Nephron progenitor cell (in vitro differentiated cells): ENCODE results near the gene CDK6.

ENCODE experiments used
- DNase-seq: peaks from one replicate; pipeline ENCODE4 v3.0.0; 2021
- H3K27ac Mint-ChIP-seq: 2 replicates; pipeline ENCODE4 v1.8.0; 2021; ENCODE audit warnings: mild to moderate bottlenecking, moderate library complexity, mixed read lengths
- H3K27me3 Mint-ChIP-seq: 2 replicates; pipeline ENCODE4 v1.8.0; 2021; ENCODE audit warnings: mild to moderate bottlenecking, low read depth, mixed read lengths; ENCODE audit not compliant: poor library complexity
- H3K36me3 Mint-ChIP-seq: 2 replicates; pipeline ENCODE4 v1.8.0; 2021; ENCODE audit warnings: low read depth, mixed read lengths
- H3K4me1 Mint-ChIP-seq: 2 replicates; pipeline ENCODE4 v1.8.0; 2021; ENCODE audit warnings: mixed read lengths
- H3K4me3 Mint-ChIP-seq: 2 replicates; pipeline ENCODE4 v1.8.0; 2021; ENCODE audit warnings: mild to moderate bottlenecking, moderate library complexity, mixed read lengths
- H3K9me3 Mint-ChIP-seq: 2 replicates; pipeline ENCODE4 v1.8.0; 2021; ENCODE audit warnings: mild to moderate bottlenecking, moderate library complexity, mixed read lengths
- TF ChIP-seq, protein P1 (sequence below): fragments of 200-600 bp; sonication (generic); IDR thresholded peaks from 2 replicates; pipeline ENCODE4 v1.5.0; 2021; ENCODE audit warnings: antibody characterized with exemption

The CDK6 gene

DNA sequence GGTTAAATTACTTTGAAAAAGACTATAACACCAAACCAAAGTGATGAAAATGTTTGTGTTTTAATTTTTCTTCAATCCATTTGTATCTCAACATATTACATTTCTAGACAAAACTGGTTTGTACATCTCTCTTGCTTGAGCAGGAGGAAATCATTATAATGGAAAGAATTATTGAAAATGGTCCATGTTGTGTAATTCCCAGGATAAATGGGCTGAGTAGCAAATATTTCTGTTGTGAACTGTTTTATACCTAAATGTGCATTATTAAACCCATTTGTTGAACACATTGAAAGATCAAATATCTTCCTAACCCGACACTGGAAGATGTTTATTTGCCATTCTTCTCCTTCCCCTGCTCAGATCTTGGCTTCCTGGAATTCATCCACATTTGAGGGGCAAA is 14.1 kb upstream of the CDK6 start:
- no peak for DNase-seq
- Mint-ChIP-seq H3K27ac (no peak overlapping the region), H3K27me3 (peaks cover 5% of the 10 kb centered on the region), H3K36me3 (no peaks in the 10 kb centered on the region), H3K4me3 (no peak overlapping the region), H3K9me3 (no peaks in the 10 kb centered on the region), H3K4me1 (no peaks in the 10 kb centered on the region)
- TF ChIP-seq, protein P1, sequence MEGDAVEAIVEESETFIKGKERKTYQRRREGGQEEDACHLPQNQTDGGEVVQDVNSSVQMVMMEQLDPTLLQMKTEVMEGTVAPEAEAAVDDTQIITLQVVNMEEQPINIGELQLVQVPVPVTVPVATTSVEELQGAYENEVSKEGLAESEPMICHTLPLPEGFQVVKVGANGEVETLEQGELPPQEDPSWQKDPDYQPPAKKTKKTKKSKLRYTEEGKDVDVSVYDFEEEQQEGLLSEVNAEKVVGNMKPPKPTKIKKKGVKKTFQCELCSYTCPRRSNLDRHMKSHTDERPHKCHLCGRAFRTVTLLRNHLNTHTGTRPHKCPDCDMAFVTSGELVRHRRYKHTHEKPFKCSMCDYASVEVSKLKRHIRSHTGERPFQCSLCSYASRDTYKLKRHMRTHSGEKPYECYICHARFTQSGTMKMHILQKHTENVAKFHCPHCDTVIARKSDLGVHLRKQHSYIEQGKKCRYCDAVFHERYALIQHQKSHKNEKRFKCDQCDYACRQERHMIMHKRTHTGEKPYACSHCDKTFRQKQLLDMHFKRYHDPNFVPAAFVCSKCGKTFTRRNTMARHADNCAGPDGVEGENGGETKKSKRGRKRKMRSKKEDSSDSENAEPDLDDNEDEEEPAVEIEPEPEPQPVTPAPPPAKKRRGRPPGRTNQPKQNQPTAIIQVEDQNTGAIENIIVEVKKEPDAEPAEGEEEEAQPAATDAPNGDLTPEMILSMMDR, result no peak

DNA sequence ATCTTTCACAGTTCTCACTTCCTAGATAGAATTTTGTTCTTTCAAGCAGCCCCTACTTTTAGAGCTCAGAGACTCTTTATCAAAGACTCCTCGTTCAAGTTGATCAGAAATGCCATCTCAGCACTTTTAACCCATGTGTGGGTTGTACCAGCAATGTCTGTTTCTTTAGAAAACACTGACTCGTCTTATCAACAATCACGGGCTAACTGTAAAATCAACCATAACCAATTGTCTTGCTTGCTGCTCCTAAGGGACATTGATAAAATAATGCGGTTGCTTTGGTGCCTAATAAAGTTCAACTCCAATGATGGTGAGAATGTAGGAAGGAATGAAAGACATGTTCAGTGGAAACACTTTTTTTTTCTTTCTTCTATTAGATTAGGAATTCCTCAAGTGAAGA is 12.9 kb upstream of the CDK6 start:
- Mint-ChIP-seq H3K27me3 (peaks cover under 1% of the 10 kb centered on the region), H3K27ac (no peak overlapping the region), H3K4me1 (no peaks in the 10 kb centered on the region), H3K9me3 (no peaks in the 10 kb centered on the region), H3K4me3 (no peak overlapping the region), H3K36me3 (no peaks in the 10 kb centered on the region)
- TF ChIP-seq, protein P1, result no peak
- no peak for DNase-seq

DNA sequence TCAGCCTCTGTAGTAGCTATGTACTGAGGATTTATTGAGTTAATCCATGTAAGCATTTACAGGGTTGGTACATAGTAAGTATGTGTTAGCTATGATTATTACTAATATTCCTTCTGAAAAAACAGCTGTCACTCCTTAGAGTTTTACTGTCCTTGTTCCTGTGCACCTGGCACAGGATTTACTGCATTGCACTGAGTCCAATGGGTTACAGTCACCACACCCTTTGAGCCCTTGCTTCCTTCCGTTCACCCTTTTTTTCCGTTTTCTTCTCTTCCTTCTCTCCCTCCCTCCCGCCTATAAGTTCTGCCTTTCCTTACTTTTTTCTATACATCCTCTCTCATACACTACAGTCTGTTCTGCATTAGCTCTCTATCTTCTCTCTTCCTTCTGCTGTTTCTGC is 12.5 kb upstream of the CDK6 start:
- H3K27ac Mint-ChIP-seq, result no peak overlapping the region
- no peaks in the 10 kb centered on the region for H3K27me3 Mint-ChIP-seq
- H3K4me1 Mint-ChIP-seq, result no peaks in the 10 kb centered on the region
- TF ChIP-seq, protein P1, result no peak
- H3K4me3 Mint-ChIP-seq, result no peak overlapping the region
- H3K36me3 Mint-ChIP-seq, result no peaks in the 10 kb centered on the region
- H3K9me3 Mint-ChIP-seq, result no peaks in the 10 kb centered on the region
- DNase-seq, result no peak

DNA sequence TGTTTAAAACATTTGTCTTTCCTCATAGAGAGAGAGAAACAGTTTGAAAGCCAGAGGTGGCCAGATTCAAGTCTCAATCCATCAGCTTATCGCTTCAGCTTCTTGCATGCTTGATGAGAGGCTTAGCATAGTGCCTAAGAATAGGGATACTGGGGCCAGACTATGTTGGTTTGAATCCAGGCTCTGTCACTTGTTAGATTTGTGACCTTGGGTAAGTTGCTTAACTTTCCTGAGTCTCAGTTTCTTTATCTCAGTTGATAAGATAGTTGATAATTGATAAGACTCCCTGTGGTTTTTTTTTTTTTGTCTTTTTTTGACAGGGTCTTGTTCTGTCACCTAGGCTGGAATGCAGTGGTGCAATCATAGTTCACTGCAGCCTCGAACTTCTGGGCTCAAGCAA is 12.1 kb upstream of the CDK6 start:
- Mint-ChIP-seq H3K27ac (no peak overlapping the region), H3K36me3 (no peaks in the 10 kb centered on the region), H3K4me3 (no peak overlapping the region), H3K4me1 (no peaks in the 10 kb centered on the region), H3K27me3 (peaks cover 2% of the 10 kb centered on the region), H3K9me3 (no peaks in the 10 kb centered on the region)
- DNase-seq, result no peak
- TF ChIP-seq, protein P1, result no peak

DNA sequence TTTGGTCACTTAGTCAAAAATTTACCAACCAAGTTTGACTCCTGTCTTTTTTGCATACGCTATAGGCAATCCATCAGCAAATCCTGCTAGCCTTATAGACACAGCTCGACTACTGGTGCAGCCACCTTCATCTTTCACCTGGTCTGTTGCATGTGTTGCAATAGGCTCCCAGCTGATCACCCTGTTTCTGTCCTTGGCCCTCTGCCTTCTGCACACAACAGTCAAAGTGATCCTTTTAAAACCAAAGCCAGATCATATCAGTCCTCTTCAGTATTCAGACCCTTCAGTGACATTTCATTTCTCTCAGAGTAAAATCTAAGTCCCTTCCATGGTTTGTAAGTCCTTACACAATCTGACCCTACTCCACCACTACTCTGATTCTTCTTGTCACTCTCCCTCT is 10.9 kb upstream of the CDK6 start:
- Mint-ChIP-seq H3K4me3 (no peak overlapping the region), H3K27ac (no peak overlapping the region), H3K9me3 (no peaks in the 10 kb centered on the region), H3K27me3 (peaks cover 2% of the 10 kb centered on the region), H3K4me1 (no peaks in the 10 kb centered on the region), H3K36me3 (no peaks in the 10 kb centered on the region)
- TF ChIP-seq, protein P1, result no peak
- no peak for DNase-seq

DNA sequence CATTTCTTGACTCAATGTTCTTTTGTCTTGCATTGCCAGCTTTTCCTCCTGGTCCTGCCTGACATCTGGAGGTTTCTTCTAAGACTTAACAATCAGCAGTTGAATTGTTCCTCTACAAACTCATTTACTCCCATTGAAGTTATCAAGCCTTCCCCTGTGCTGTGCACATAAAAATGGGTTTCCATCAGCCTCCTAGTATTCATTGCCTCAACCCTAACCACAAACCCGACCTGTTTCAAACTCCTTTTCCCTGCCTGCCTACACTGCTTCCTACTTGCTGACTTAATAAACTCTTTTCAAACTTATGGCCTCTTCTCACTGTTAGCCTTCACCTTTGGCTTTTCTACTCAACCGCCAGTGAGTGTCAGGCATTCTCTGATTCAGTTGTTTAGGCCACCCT is 9.4 kb upstream of the CDK6 start:
- no peak for DNase-seq
- Mint-ChIP-seq H3K4me1 (no peaks in the 10 kb centered on the region), H3K27ac (no peak overlapping the region), H3K9me3 (no peaks in the 10 kb centered on the region), H3K4me3 (no peak overlapping the region), H3K27me3 (peaks cover 6% of the 10 kb centered on the region), H3K36me3 (no peaks in the 10 kb centered on the region)
- TF ChIP-seq, protein P1, result no peak
